Measurements from ENCODE around the gene HVCN1.
A peak's percentile ranks its signal among the peaks of the same experiment; 100 is the strongest.

Gene HVCN1

DNA sequence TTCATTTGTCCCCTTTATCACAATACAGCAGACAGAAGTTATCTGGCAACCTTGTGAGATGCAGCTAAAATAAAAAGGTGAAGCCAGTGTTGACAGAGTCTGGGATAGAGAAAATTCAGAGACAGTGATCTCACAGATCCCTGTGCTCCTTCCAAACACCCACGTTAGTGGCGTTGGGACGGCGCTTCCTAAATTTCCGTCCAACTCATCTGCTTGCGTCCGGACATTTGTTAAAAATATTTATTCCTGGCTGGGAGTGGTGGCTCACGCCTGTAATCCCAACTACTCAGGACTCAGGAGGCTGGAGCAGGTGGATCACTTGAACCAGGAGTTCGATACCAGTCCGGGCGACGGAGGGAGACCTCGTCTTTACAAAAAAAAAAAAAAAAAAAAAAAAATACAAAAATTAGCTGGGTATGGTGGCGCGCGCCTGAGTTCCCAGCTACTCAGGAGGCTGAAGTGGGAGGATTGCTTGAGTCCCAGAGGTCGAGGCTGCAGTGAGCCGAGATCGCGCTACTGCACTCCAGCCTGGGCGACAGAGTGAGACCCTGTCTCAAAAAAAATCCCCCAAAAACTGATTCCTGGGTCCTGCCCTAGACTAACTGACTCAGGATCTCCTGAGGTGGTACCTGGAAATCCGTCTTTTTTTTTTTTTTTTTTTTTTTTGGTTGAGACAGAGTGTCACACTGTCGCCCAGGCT is 75.7 kb downstream of the HVCN1 start:
- no peak for DNase-seq

DNA sequence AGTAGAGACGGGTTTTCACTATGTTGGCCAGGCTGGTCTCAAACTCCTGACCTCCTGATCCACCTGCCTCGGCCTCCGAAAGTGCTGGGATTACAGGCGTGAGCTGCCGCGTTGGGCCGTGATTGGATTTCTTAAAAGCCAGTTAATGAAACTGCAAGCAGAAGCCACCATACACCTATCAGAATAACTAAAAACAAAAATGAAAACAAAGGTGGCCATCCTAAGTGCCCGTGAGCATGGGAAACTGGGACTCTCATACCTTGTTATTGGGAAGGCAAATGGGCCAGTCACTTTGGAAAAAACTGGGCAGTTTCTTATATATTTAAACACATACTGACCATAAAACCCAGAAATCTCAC is 82.7 kb downstream of the HVCN1 start:
- no peak for DNase-seq

DNA sequence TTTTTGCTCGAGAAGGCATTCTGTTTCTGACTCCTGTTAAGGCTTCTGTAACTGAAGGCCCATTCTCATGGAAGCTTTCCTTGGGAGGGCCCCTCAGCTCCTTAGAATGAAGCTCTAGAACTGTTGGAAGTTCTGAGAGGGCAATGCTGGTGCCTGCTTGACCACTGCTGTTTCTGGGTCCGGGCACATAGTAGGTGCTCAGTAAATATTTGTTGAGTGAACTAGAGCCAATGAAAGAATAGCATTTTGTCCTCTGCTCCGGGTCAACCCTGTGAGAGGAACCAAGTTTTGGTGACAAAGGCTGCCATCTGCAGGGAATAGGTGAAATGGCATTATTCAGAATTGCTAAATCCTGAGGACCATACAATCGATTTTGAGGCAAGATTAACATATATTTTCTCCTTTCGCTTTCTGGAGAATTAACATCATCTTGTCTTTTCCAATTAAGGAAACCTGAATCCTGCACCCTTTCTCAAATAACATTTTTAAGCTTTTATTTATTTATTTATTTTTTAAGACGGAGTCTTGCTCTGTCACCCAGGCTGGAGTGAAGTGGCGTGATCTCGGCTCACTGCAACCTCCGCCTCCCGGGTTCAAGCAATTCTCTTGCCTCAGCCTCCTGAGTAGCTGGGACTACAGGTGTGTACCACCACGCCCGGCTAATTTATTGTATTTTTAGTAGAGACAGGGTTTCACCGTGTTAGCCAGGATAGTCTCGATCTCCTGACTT is 86.7 kb downstream of the HVCN1 start:
- DNase-seq = peak; percentile 59

DNA sequence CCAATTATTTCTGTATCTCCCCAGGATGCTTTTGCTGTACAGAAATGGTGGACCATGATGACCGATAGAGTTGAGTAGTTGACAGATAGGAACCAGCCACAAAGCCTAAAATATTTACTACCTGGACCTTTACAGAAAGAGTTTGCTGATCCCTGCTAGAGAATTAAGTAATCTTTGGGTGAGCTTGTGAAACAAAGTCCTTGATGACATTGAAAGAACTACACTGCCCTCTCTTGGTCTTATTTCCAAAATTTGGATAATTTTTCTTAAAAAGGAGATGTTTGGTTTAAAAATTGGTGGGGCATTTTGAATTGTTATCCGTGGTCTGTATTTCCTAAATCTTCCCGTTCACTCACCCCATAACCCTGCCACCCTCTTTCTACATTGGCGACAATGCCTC is 88.7 kb downstream of the HVCN1 start:
- no peak for DNase-seq

DNA sequence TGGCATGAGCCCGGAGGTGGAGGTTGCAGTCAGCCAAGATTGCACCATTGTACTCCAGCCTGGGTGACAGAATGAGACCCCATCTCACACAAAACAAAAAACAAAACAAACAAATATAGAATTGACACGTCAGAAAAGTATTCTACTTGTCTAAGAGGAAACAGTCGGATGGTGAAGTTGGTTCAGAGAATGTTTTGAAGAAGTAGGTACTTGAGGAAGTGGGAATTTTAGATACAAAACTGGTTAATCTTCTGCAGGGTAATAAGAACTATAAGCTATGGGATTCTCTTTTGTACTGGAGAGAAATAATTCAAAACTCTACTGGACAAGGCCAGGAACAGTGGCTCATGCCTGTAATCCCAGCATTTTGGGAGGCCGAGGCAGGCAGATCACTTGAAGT is 89.6 kb downstream of the HVCN1 start:
- no peak for DNase-seq
